Stimulated activated CD4-positive, alpha-beta T cell treated with anti-CD3 and anti-CD28 coated beads, Interleukin-12 subunit alpha, Interleukin-12 subunit beta, amount 100 ng/mL, for 4 hours (primary cell): Measurements from ENCODE around the gene TRMT61B.

Source experiments
- DNase-seq: peaks from one replicate; pipeline ENCODE4 v3.0.0-alpha.2; 2020

Gene TRMT61B

GRCh38 chr2:28855193-28855592 lies 14.9 kb downstream of the TRMT61B start:
- no peak for DNase-seq

- DNase-seq, result no peak
Measured at GRCh38 chr2:28842042-28842441, 28.1 kb downstream of the TRMT61B start.

GRCh38 chr2:28838971-28839370 lies 31.1 kb downstream of the TRMT61B start:
- no peak for DNase-seq

GRCh38 chr2:28835781-28836180 lies 34.3 kb downstream of the TRMT61B start:
- DNase-seq, result no peak

- DNase-seq, result no peak
Measured at GRCh38 chr2:28833740-28834470, 36.2 kb downstream of the TRMT61B start.

GRCh38 chr2:28828382-28828781 lies 41.7 kb downstream of the TRMT61B start:
- no peak for DNase-seq

GRCh38 chr2:28824870-28825269 lies 45.2 kb downstream of the TRMT61B start:
- no peak for DNase-seq

GRCh38 chr2:28824207-28824606 lies 45.9 kb downstream of the TRMT61B start:
- no peak for DNase-seq

GRCh38 chr2:28822036-28822435 lies 48.1 kb downstream of the TRMT61B start:
- no peak for DNase-seq

GRCh38 chr2:28821295-28821958 lies 48.7 kb downstream of the TRMT61B start:
- peak; percentile 27 for DNase-seq

GRCh38 chr2:28818053-28818452 lies 52.1 kb downstream of the TRMT61B start:
- no peak for DNase-seq

GRCh38 chr2:28810384-28811285 lies 59.5 kb downstream of the TRMT61B start, which contains the start of gene SPDYA:
Gene SPDYA (plus strand): TSS chr2:28810834. CDS start chr2:28816015, 5,181 bp downstream.
- DNase-seq, result peak; percentile 80

- DNase-seq, result no peak
Measured at GRCh38 chr2:28809927-28810326, 60.2 kb downstream of the TRMT61B start.

GRCh38 chr2:28802975-28803429 lies 67.1 kb downstream of the TRMT61B start:
- no peak for DNase-seq

GRCh38 chr2:28801726-28802125 lies 68.4 kb downstream of the TRMT61B start:
- no peak for DNase-seq
